ENCODE results near the gene MRGPRD.

GRCh38 chr11:68976095-68976494 is 4.7 kb downstream of the MRGPRD start:
- TF ChIP-seq, protein P1, sequence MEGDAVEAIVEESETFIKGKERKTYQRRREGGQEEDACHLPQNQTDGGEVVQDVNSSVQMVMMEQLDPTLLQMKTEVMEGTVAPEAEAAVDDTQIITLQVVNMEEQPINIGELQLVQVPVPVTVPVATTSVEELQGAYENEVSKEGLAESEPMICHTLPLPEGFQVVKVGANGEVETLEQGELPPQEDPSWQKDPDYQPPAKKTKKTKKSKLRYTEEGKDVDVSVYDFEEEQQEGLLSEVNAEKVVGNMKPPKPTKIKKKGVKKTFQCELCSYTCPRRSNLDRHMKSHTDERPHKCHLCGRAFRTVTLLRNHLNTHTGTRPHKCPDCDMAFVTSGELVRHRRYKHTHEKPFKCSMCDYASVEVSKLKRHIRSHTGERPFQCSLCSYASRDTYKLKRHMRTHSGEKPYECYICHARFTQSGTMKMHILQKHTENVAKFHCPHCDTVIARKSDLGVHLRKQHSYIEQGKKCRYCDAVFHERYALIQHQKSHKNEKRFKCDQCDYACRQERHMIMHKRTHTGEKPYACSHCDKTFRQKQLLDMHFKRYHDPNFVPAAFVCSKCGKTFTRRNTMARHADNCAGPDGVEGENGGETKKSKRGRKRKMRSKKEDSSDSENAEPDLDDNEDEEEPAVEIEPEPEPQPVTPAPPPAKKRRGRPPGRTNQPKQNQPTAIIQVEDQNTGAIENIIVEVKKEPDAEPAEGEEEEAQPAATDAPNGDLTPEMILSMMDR (conservative IDR thresholded peaks at IDR 0.05; ENCODE audit: low read depth in 2 of 2), result no peak
- no peak for TF ChIP-seq NANOG (IDR thresholded peaks at IDR 0.05; ENCODE audit: borderline replicate concordance)
- no peak for TF ChIP-seq POLR2AphosphoS5 (IDR thresholded peaks at IDR 0.05; ENCODE audit: low read depth)
- no peak for TF ChIP-seq EZH2 (IDR thresholded peaks at IDR 0.05; ENCODE audit: low read depth, unreplicated experiment)
- TF ChIP-seq ZNF462 (CRISPR knock-in tag; IDR thresholded peaks at IDR 0.05), result no peak

Data from GM23338 (cell line).